Activated CD8-positive, alpha-beta memory T cell treated with anti-CD3 and anti-CD28 coated beads for 1 hour (primary cell): ENCODE results near the gene GARIN1A.

Source experiments
- DNase-seq, 2 donors: peaks; one replicate each; pipeline ENCODE4 v3.0.0-alpha.2; 2020; ENCODE audit warnings: low read depth in 1 of 2; ENCODE audit errors: extremely low read depth in 1 of 2

The GARIN1A gene

DNA sequence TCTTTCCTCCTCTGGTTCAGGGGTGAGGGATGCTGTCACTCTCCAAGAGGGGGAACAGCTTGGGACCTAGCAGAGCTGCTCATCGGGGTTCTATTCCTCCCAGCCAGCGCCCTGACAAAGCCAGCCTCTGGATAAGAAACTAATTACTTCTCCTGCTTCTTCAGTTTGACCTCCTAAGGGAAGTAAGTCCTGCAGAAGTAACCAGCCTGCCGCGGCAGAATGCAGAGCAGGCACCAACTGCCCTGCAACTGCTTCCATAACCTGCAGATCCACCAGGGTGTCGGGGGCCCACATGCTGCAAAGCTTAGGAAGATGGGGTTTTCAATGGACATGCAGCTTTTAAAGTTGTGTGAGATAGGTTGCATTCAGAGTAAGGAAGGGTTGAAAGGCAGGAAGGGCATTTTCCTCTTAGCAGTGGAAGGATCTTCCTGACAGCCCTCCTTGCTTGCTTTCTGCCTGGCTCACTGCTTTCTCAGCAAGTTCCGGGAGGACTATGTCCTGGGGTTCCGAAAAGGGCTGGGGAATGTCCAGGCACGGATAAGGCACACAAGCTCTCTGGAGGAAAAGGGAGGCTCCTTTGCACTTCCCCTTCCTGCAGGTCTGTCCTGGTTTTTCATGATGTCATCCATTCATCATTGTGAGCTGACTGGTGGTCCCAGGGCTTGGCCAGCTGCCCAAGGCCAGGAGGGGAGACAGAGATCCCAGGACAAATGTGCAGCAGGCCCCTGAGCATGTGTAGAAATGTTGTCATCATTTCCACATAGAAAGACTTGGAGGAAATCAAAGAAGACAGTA, 42.8 kb downstream of the GARIN1A start:
- no peak for DNase-seq

GRCh38 chr7:128718967-128719642, 47.0 kb downstream of the GARIN1A start:
- DNase-seq, result no peak

DNA sequence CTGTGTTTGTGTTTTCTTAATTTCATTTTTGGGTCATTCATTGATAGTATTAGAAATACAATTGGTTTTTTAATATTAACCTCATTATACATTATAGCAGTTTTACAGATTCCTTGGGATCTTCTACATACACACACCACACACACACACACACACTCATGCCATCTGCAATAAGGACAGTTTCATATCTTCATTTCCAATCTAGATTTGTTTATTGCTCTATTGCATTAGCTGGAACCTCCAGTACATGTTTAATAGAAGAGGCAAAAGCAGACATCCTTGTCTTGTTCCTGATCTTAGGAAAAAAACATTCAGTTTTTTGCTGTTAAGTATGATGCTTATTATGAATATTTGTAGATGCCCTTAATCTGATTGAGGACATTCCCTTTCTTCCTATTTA, 49.3 kb downstream of the GARIN1A start:
- DNase-seq, result no peak
